Brain microvascular endothelial cell (primary cell): ENCODE measurements around the gene SMPDL3A.

ENCODE experiments used
- DNase-seq: peaks from one replicate; pipeline ENCODE4 v3.0.0-alpha.2; 2020
- H3K27ac ChIP-seq: fragments of 250-450 bp; sonication (Bioruptor Pico); 2 replicates; pipeline ENCODE4 v1.5.1; 2020; ENCODE audit warnings: mild to moderate bottlenecking, moderate library complexity
- H3K27me3 ChIP-seq: fragments of 250-450 bp; sonication (Bioruptor Pico); replicated peaks from 2 replicates; pipeline ENCODE4 v1.5.1; 2020; ENCODE audit warnings: mild to moderate bottlenecking
- H3K36me3 ChIP-seq: fragments of 250-450 bp; sonication (Bioruptor Pico); replicated peaks from 2 replicates; pipeline ENCODE4 v1.5.1; 2020; ENCODE audit warnings: mild to moderate bottlenecking
- H3K4me3 ChIP-seq: 2 replicates; pipeline ENCODE4 v1.5.1; 2011; ENCODE audit warnings: low read depth, mild to moderate bottlenecking, control low read depth, low read length, moderate library complexity
- CTCF ChIP-seq: IDR thresholded peaks from 2 replicates; pipeline ENCODE4 v1.5.1; 2011; ENCODE audit warnings: low read depth, mild to moderate bottlenecking, moderate library complexity, low read length, control low read depth, inconsistent platforms; ENCODE audit errors: missing control alignments
- in situ Hi-C: cut with HindIII; loops from 2 replicates; pipeline ENCODE4 v1.10.0; 2017; ENCODE audit warnings: low sequenced_read_pairs, low pct_ligation_motif_present

SMPDL3A gene

GRCh38 chr6:122838060-122838780 is 49.2 kb downstream of the SMPDL3A start:
- no peak overlapping the region for H3K27ac ChIP-seq
- H3K27me3 ChIP-seq: no peaks in the 10 kb centered on the region
- no peak for DNase-seq
- peak; percentile 57 for TF ChIP-seq CTCF
- H3K4me3 ChIP-seq: no peak overlapping the region
- H3K36me3 ChIP-seq: no peaks in the 10 kb centered on the region
- in situ Hi-C loops: loop anchor here (25.0 kb wide), 2 partner anchors 101 to 351 kb away; no protein-coding TSS in a partner anchor

- TF ChIP-seq CTCF: peak; percentile 74
- Histone ChIP-seq H3K27me3 (no peaks in the 10 kb centered on the region), H3K36me3 (no peaks in the 10 kb centered on the region), H3K4me3 (no peak overlapping the region), H3K27ac (no peak overlapping the region)
- DNase-seq: peak; percentile 61
- in situ Hi-C loops: loop anchor here (25.0 kb wide), 2 partner anchors 102 to 352 kb away; no protein-coding TSS in a partner anchor
These were observed 50.4 kb downstream of the SMPDL3A start for GRCh38 chr6:122839472-122839871.

- H3K36me3 ChIP-seq: no peaks in the 10 kb centered on the region
- H3K27me3 ChIP-seq: no peaks in the 10 kb centered on the region
- TF ChIP-seq CTCF: no peak
- no peak overlapping the region for H3K27ac ChIP-seq
- in situ Hi-C loops: loop anchor here (25.0 kb wide), 2 partner anchors 103 to 353 kb away; no protein-coding TSS in a partner anchor
- DNase-seq: no peak
- no peak overlapping the region for H3K4me3 ChIP-seq
These were observed 50.8 kb downstream of the SMPDL3A start for GRCh38 chr6:122839906-122840305.

GRCh38 chr6:122845464-122845863 is 56.4 kb downstream of the SMPDL3A start:
- in situ Hi-C loops: loop anchor here (25.0 kb wide), 2 partner anchors 108 to 358 kb away; no protein-coding TSS in a partner anchor
- DNase-seq: no peak
- no peak for TF ChIP-seq CTCF
- Histone ChIP-seq H3K36me3 (no peaks in the 10 kb centered on the region), H3K27ac (no peak overlapping the region), H3K4me3 (no peak overlapping the region), H3K27me3 (no peaks in the 10 kb centered on the region)

GRCh38 chr6:122845916-122846612 is 57.0 kb downstream of the SMPDL3A start:
- TF ChIP-seq CTCF: no peak
- no peaks in the 10 kb centered on the region for H3K36me3 ChIP-seq
- H3K27ac ChIP-seq: no peak overlapping the region
- peak; percentile 5 for DNase-seq
- no peak overlapping the region for H3K4me3 ChIP-seq
- in situ Hi-C loops: loop anchor here (25.0 kb wide), 2 partner anchors 109 to 359 kb away; no protein-coding TSS in a partner anchor
- H3K27me3 ChIP-seq: no peaks in the 10 kb centered on the region
